Fibroblast of skin of right biceps (primary cell): Measurements from ENCODE around the gene LINGO3.
"Not testable (repeated sequence)": the region's sequence is repeated elsewhere in the genome, so short reads cannot be mapped to it uniquely, and the experiment has no call there.

Experiments
- DNase-seq: peaks from one replicate; pipeline ENCODE4 v3.0.0-alpha.2; 2013

Gene LINGO3

DNA sequence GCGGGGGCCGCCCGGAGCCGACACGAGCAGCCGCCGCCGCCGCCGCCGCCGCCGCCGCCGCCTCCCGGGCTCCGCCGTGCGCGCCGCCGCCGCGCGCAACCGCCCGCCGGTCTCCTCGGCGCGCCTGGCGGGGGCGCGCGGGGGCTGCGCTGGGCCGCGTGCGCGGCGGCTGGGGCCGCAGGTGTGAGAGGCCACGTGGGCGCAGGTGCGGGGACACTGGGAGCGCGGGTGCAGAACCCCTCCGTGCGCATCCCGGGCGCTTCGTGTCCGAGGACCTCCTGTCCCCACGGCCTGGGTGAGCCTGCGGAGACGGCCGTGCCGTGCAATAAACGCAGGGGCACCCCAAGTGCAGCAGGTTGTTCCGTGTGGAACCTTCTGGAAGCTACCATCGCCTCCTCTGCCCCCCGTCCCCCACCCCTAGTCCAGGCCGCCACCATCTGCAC is at the start of gene LINGO3:
LINGO3 (minus strand) TSS at position 41 of the 443 bp plus-strand sequence. CDS start 16,378 bp downstream, outside the sequence.
- no peak for DNase-seq

DNA sequence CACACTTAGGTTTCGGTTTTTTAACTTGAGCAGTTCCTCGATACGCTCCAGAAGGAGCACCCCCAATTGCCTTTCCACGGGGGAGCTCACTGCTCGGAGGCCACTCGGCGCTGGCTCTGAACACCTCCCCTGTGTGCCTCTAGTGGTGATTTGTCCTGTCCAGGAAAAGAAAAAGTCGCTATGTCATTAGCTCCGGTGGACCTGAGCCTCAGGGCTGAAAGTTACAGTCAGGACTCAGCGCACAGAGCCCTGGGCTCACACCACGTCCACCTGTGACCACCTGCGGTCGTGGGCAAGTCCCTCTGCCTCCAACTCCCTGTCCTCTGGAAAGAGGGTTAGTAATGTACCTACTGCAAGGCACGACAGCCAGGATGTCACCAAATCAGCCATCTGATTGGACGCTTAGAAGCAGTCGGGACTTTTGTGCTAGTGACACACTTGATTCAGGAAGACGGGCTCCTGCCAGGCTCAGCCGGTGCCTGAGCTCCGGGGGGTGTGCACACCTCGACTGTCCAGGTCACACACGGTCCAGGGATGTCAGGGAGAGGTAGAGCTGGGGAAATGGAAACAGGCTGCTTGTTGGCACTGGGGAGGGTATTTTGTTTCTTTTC is 48.2 kb upstream of the LINGO3 start:
- DNase-seq, result no peak

- peak; percentile 44 for DNase-seq
These were observed 47.4 kb upstream of the LINGO3 start for GRCh38 chr19:2355168-2356035.

DNA sequence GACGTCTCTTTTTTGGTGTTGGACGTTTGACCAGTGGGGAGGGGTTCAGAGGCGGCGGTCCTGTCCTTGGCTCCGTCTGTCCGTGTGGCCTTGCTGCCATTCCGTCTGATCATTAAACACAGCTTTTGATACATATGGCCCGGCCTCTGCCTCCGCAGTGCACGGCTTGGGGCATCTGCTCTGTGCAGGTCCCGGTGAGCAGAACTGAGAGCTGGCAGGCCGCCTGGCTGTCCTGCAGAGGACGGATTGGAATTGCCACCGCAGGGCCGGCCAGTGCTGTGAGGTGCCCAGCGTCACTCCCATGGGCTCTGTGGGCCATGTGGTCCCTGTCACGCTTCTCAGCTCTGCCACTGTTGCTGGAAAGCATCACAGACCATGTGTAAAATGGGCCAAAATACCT is 46.7 kb upstream of the LINGO3 start:
- no peak for DNase-seq

DNA sequence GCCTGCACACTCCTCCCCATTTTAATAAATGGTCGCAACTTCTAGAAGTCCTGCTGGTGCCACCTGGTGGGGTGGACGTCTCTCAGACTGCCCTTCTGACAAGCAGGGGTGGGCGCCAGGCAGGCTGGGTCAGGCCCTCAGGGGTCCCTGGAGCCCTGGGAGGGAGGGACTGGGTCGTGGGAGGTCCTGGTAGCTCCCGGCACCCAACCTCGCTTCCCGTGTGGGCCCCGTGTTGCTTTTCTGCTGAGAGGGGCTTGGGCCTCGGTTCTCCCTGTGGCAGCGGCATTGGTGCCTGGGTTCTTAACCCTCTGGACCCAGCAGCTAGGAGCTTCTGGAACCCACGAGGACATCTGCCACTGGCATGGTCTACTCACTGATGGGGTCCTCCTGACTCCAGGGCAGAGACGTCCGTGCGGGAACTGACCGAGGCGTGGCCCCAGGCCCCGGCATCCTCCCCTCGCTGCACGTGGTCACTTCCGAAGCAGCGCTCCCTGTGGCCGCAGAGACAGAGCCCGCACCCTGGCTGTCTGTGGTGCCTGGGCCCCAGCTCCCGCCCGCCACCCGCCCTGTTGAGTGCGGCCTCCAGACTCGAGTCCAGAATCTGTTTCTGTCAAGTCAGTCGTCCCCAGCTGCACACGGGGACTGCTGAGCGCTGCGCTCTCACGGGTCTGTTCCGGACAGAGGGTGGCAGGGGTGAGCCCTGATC is 46.1 kb upstream of the LINGO3 start:
- DNase-seq, result no peak

DNA sequence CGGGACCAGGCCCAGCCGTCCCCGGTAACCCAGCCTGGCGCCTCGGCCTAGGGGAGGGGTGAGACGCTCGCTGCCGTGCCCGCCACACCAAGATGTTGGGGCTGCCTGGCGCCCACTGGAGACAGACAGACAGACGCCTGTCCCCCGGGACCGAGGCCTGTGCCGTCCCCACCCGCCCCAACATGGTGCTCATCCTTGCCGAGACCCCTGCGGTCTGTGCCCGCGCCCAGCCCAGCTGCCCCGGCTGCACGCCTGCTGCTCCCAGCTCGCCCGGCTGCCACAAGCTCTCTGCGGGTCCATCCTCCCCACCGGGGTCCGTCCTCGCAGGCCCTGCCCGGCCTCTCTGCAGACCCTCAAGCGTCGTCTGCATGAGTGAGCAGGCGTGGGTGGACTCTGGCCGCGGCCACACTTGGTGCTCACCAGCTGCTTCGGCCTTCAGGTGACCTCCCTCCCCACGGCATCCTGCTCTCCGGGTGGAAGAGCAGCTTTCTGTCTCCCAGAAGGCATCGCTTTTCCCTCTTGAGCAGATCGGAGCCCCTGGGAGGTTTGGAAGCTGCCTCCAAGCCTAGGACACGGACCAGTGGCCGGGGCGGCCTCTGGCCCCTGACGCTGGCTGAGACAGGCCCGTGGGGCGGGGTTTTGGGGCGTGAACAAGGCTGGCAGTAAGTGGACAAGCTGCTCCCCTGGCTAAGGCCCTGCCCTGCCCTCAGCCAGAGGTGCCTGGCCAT is 45.4 kb upstream of the LINGO3 start:
- no peak for DNase-seq

DNA sequence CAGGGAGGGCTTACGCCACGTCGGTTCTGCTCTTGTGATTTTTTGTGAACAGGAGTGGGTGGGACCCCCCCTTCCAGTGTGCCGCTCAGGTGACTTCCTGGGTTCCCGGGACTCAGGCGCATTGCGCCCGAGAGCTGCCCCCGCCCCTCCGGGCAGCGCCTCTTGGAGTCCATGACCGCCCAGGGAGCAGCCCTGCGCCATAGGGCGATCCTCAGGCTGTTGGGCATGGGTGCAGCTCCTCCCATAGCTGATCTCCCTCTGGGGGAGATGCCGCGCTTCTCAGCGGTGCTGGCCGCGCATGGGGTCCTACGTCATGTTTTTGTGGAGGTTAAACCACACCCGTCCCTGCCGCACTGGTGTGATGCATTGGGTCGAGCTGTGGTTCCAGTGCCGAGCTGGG is 44.2 kb upstream of the LINGO3 start:
- no peak for DNase-seq

GRCh38 chr19:2351591-2351990 is 43.6 kb upstream of the LINGO3 start:
- DNase-seq, result no peak

GRCh38 chr19:2350656-2351055 is 42.7 kb upstream of the LINGO3 start:
- no peak for DNase-seq

DNA sequence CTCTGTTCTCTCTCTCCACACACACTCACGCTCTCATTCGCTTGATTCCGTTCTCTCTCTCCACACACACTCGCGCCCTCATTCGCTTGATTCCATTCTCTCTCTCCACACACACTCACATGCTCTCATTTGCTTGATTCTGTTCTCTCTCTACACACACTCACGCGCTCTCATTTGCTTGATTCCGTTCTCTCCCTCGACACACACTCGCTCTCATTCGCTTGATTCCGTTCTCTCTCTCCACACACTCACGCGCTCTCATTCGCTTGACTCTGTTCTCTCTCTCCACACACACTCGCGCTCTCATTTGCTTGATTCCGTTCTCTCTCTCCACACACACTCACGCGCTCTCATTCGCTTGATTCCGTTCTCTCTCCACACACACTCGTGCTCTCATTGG is 41.9 kb upstream of the LINGO3 start:
- not testable (repeated sequence) for DNase-seq

DNA sequence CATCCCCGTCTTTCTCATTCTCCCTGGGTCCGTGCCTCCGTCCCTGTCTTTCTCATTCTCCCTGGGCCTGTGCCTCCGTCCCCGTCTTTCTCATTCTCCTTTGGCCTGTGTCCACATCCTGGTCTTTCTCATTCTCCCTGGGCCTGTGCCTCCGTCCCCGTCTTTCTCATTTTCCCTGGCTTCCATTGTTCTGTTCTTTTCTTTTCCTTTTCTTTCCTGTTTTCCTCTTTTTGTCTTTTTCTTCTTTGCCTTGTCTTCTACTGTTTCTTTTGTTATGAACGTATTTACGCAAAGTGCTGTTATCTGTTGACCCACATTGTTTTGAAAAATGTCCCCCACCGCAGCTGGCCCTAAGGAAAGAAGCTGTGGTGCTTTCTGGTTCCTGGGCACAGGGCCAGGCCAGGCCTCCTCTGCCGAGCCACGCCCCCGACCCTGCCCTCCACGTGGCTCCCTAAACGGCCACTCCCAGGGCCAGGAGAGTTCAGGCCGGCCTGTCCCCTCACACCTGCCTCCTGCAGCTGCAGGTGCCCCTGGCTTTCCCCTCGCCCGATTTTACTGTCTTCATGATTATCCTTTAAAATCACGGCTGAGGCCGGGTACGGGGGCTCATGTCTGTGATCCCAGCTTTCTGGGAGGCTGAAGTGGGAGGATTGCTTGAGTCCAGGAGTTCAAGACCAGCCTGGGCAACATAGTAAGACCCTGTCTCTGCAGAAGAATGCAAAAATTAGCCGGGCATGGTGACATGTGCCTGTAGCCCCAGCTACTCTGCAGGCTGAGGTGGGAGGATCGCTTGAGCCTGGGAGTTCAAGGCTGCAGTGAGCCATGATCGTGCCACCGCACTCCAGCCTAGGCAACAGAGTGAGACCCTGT is 38.1 kb upstream of the LINGO3 start:
- DNase-seq, result no peak

GRCh38 chr19:2345076-2345475 is 37.1 kb upstream of the LINGO3 start:
- no peak for DNase-seq

DNA sequence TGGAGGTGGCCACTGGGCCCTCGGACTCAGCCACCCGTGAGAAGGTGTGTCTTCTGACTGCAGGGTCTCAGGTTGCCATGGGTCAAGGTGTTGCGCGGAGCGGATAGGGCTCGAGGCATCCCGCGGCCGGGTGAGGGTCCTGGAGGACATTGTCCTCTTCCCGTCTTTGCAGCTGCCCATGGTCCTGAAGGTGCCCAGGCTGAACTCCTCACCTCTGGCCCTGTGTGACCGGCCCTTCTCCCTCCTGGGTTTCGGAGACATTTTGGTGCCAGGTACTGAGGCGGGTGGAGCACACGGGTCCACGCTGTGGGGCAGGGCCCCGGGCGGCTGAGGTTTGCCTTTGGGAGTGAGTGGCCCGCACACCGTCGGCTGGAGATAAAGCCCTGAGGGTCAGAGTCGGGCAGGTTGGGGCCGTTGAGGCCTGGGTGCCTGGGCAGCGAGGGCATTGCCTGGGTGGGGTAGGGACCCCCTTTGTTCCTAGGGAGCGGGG is 36.5 kb upstream of the LINGO3 start:
- no peak for DNase-seq

DNA sequence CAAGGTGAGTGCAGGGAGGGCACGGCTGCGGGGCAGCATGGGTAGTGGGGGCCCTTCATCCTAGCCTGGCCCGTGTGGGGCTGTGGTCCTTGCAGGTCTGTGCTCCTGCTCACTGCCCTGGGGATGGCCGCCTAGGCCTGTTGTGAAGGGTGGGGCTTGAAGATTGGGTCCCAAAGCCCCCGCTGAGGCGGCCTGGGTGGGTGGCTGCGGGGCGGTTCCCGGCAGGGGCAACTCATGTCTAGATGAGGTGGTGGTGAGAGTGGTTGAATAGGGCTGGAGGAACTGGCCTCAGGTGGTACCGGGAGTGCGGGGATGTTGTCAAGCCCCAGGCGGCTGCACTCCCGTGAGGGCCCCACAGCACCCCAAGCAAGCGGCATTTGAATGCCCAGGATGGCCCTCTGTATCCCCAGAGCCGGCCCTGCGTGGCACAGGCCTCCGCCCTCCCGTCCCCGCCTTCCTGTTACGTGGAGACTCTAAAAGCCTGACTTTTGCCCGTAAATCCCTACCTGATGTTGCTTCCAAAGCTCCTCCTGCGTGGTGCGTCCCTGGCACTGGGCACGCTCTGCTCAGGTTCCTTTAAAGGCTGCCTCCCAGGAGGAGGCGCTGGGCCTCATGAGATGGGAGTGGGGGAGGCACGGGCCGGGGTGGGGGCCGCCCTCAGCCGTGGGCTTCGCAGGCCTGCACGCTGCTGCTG is 35.5 kb upstream of the LINGO3 start:
- no peak for DNase-seq

DNA sequence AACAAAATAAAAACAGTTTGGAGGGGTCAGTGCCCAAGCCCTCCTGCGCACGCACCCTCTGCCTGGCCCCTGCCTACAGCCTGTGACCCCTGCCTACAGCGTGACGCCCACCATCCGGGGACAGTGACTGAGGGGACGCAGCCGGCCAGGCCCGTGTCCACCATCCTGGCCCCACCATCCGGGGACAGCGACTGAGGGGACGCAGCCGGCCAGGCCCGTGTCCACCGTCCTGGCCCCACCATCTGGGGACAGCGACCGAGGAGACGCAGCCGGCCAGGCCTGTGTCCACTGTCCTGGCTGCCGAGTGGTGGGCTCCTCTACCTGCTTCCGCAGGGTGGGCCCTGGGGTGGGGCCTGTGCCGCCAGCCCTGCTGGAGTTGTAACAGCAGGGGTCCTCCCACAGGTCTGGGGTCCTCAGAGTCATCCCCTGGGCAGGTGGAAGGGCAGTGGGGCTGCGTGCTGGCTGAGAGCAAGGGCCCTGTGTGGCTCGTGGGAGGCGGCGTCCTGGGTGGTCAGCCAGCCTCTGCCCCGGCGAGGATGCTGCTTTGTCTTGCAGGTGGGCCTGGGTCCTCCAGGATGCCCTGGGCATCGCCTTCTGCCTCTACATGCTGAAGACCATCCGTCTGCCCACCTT is 34.8 kb upstream of the LINGO3 start:
- no peak for DNase-seq

DNA sequence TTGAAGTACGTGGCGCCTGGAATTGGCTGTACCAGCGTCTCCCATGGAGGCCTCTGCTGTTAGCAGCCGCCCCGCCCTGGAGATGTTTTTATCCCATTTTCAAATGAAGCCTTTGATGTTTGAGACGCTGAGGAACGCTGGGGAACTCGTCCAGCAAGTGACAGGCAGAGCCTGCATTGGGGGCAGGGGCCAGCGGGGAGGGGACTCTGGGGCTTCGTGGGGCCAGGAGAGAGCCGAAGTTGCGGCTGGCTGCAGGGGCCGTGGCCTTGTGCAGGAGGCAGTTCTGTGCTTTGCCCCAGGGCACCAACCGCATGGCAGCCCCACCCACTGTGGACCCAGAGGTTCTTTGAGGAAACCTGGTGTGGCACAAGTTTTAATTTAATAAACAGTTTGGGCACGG is 34.0 kb upstream of the LINGO3 start:
- DNase-seq, result no peak

DNA sequence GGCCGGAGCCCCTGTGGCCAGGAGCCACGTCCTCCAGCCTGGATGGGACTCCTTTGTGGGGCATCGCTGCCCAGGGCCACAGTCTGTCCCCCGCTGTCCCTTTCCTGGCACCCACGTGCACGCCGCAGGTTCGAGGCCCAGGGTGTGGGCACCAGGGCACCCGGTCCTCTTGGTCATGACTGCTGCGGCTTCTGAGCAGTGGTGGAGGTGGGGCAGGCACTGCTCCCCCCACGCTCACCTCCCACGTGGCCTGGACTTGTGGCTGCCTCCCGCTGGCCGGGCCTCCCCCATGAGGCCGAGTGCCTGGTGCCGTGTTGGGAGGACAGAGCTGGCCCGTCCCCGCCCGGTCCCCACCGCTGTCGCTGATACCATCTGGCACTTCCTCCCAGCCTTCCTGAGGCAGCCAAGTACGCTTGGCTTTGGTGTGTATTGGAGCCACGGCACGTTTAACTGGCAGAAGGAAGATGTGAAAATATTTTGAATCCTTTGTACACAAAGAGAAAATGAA is 33.3 kb upstream of the LINGO3 start:
- no peak for DNase-seq

DNA sequence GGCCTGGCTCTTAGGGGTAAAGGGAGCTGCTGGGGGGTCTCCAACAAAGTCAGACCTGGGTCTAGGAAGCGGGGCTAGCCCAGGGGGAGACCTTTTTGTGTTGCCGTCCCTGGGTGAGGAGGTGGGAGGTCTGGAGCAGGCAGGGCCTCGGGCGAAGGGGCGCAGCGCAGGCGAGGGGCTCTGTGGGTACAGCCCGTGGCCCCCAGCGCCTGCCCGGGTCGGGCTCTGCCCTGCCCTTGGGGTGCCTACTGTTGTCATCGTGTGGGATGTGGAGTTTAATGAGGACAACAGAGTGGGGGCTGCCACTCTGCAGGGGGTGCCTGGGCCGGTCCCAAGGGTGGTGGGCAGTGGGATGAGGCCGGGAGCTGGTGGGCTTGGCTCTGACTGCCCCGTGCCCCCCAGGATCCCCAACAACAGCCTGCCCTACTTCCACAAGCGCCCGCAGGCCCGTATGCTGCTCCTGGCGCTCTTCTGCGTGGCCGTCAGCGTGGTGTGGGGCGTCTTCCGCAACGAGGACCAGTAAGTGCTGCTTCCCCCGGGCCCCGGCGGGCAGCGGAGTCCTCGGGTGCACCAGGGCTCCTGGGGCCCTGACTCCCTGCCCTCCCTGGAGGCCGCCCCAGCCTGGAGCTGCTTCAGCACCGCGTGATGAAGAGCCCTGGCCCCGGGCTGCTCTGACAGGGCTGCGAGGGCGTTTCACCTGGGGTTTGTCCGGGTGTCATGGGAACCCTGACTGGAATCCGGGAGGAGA is 32.7 kb upstream of the LINGO3 start:
- DNase-seq, result no peak

DNA sequence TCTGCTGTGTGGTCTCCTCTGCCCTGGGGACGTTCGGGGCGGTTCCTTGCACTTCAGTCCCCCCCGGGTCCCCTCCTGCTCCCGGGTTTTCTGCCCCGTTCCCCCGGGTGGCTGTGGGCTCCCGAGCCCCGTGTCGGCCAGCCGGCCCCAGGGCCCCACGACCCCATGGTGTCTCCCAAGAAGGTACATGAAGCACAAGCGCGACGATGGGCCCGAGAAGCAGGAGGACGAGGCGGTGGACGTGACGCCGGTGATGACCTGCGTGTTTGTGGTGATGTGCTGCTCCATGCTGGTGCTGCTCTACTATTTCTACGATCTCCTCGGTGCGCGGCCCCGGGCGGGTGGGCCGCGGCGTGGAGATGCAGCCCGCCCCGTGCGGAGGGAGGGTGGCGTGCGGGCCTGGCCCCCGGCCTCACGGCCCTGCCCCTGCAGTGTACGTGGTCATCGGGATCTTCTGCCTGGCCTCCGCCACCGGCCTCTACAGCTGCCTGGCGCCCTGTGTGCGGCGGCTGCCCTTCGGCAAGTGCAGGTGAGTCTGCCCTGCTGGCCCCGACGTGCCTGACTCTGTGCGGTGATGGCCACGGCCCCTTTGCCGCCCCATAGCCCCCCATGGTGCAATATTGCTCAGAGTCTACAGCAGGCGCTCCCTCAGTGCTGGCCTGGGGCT is 31.8 kb upstream of the LINGO3 start:
- no peak for DNase-seq
